Upper lobe of left lung (tissue), 4 donors: ENCODE data around the gene LRRD1.

Experiments used
- CTCF ChIP-seq, 6 experiments: fragments of 450-650 bp in 4 of 6; fragments of 200-600 bp in 2 of 6; sonication (generic) in 2 of 6; IDR thresholded peaks; one replicate each; pipeline ENCODE4 v1.5.1; 2016 to 2019; ENCODE audit warnings: antibody characterized with exemption in 6 of 6
- EP300 ChIP-seq, 4 donors: sonication (generic); formaldehyde crosslinking; IDR thresholded peaks; one replicate each; pipeline ENCODE4 v1.5.1; 2017; ENCODE audit warnings: antibody characterized with exemption in 4 of 4, control low read depth in 2 of 4
- POLR2AphosphoS5 ChIP-seq, 2 donors: sonication (generic); formaldehyde crosslinking; IDR thresholded peaks; one replicate each; pipeline ENCODE4 v1.5.1; 2017; ENCODE audit warnings: antibody characterized with exemption in 2 of 2

- TF ChIP-seq CTCF (IDR thresholded peaks at IDR 0.05) (no peak), POLR2AphosphoS5 (IDR thresholded peaks at IDR 0.05) (no peak), EP300 (IDR thresholded peaks at IDR 0.05) (no peak)
Observed at GRCh38 chr7:92133133-92133736, 45.7 kb downstream of the LRRD1 start.
